Measurements from ENCODE around the gene PKNOX2.

PKNOX2 gene

GRCh38 chr11:125270106-125270505 is 105.6 kb downstream of the PKNOX2 start:
- H3K9me3 Mint-ChIP-seq: no peaks in the 10 kb centered on the region
- H3K4me1 Mint-ChIP-seq: no peaks in the 10 kb centered on the region
- H3K27me3 Mint-ChIP-seq: peaks cover 9 to 14% of the 10 kb centered on the region in 2 donors
- no peak overlapping the region for H3K4me3 Mint-ChIP-seq
- ATAC-seq (replicated peaks) (no peak), DNase-seq (no peak)
- no peaks in the 10 kb centered on the region for H3K36me3 Mint-ChIP-seq
- no peak overlapping the region for H3K27ac Mint-ChIP-seq

DNA sequence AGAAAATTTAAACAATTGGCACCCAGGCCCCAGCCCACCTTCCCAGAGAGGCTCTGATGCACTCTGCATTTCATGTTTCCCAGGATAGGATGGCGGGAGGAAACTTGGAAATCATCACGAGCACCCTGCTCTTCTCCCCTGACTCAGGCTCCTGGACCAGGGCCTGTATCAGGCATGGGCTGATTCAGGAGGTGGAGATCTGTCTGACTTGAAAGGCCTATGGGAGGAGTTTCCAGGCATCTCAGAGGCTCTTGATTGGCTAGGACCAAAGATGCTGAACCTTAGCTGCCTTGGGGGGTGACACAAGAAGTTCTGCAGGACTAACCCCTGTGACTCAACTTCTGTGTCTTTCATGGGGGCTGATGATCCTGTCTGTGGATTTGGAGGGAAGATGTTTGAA is 106.2 kb downstream of the PKNOX2 start:
- Mint-ChIP-seq H3K9me3 (no peaks in the 10 kb centered on the region), H3K27ac (no peak overlapping the region), H3K36me3 (no peaks in the 10 kb centered on the region), H3K4me3 (no peak overlapping the region), H3K27me3 (peaks cover 4 to 14% of the 10 kb centered on the region in 2 donors), H3K4me1 (no peaks in the 10 kb centered on the region)
- no peak for ATAC-seq (replicated peaks)
- DNase-seq: no peak

GRCh38 chr11:125271483-125272091 is 107.0 kb downstream of the PKNOX2 start:
- H3K9me3 Mint-ChIP-seq: no peaks in the 10 kb centered on the region
- H3K4me1 Mint-ChIP-seq: no peaks in the 10 kb centered on the region
- no peak overlapping the region for H3K27ac Mint-ChIP-seq
- ATAC-seq (replicated peaks) (no peak), DNase-seq (no peak)
- no peak overlapping the region for H3K4me3 Mint-ChIP-seq
- peaks cover 4 to 14% of the 10 kb centered on the region in 2 donors for H3K27me3 Mint-ChIP-seq
- H3K36me3 Mint-ChIP-seq: no peaks in the 10 kb centered on the region

- no peaks in the 10 kb centered on the region for H3K9me3 Mint-ChIP-seq
- DNase-seq (no peak), ATAC-seq (replicated peaks) (no peak)
- H3K36me3 Mint-ChIP-seq: no peaks in the 10 kb centered on the region
- H3K4me1 Mint-ChIP-seq: no peaks in the 10 kb centered on the region
- peaks cover 4 to 9% of the 10 kb centered on the region in 2 donors for H3K27me3 Mint-ChIP-seq
- H3K27ac Mint-ChIP-seq: no peak overlapping the region
- no peak overlapping the region for H3K4me3 Mint-ChIP-seq
Measured at GRCh38 chr11:125272092-125272491, 107.5 kb downstream of the PKNOX2 start.

DNA sequence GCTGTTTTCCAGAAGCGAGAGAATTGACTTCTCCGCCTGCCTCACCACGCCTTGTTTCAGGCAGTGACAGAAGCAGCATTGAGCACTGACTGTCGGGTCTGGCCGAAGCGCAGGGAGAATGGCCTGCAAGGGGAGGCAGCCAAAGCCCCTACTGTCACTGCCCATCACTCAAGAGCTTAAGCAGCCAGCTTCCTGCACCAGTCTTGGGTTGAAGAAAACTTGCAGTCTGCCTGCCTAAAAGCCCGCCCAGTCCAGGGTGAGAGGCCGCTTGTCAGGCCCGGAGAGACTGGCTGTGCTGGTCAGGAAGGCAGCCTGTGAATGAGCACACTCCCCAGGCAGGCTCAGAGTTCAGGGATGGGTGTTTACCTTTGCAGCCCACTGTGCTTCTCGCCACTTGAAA is 108.3 kb downstream of the PKNOX2 start:
- Mint-ChIP-seq H3K27ac (no peak overlapping the region), H3K36me3 (no peaks in the 10 kb centered on the region), H3K9me3 (no peaks in the 10 kb centered on the region), H3K4me3 (no peak overlapping the region), H3K27me3 (peaks cover under 1 to 2% of the 10 kb centered on the region in 2 donors), H3K4me1 (no peaks in the 10 kb centered on the region)
- DNase-seq (no peak), ATAC-seq (replicated peaks) (no peak)

DNA sequence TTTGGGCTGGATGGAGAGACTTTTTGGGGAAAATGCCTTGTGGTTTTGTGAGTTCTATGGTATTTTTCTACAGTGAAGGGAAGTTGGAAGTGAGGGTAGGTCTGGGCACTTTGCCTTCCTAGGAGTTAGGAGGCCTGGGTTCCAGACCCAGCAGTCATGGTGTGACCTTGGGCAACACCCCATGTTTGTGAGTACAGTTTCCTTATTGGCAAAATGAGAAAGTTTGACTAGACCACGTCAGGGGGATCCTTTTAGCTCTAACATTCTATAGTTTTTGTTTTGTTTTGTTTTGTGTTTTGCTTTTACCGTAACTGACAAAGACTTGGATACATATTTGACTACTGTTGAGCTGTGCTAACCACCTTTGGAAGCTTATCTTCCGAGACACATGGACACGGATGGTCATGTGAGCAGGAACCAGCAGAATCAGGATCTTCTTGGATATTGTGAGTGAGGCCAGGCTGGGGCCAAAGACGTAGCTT is 109.0 kb downstream of the PKNOX2 start:
- H3K4me1 Mint-ChIP-seq: no peaks in the 10 kb centered on the region
- DNase-seq (no peak), ATAC-seq (replicated peaks) (no peak)
- no peak overlapping the region for H3K27ac Mint-ChIP-seq
- H3K4me3 Mint-ChIP-seq: no peak overlapping the region
- no peaks in the 10 kb centered on the region for H3K27me3 Mint-ChIP-seq
- no peaks in the 10 kb centered on the region for H3K36me3 Mint-ChIP-seq
- H3K9me3 Mint-ChIP-seq: no peaks in the 10 kb centered on the region

GRCh38 chr11:125274309-125274708 is 109.8 kb downstream of the PKNOX2 start:
- Mint-ChIP-seq H3K36me3 (no peaks in the 10 kb centered on the region), H3K4me1 (no peaks in the 10 kb centered on the region), H3K27me3 (no peaks in the 10 kb centered on the region), H3K27ac (no peak overlapping the region), H3K9me3 (no peaks in the 10 kb centered on the region), H3K4me3 (no peak overlapping the region)
- no peak for ATAC-seq (replicated peaks)
- DNase-seq: no peak

DNA sequence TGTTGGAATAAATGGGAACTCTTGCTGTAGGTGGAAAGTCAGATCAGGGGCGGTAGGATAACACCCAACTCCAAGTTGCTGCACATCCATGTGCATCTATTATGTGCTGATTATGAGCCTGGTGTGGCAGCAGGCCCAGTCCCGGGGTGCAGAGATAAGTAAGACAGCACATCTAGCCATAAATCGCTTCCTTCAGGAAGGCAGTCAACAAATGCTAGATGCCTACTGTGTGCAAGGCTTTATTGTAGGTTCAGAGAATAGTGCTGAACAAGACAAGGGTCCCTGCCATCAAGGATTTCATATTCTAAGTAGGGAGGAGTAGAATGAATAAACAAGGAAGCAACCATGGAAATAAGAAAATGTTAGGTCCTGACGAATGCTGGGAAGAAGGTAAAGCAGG is 110.2 kb downstream of the PKNOX2 start:
- Mint-ChIP-seq H3K9me3 (no peaks in the 10 kb centered on the region), H3K36me3 (no peaks in the 10 kb centered on the region), H3K27me3 (no peaks in the 10 kb centered on the region), H3K27ac (no peak overlapping the region), H3K4me1 (no peaks in the 10 kb centered on the region), H3K4me3 (no peak overlapping the region)
- DNase-seq (no peak), ATAC-seq (replicated peaks) (no peak)

GRCh38 chr11:125275905-125276618 is 111.5 kb downstream of the PKNOX2 start:
- no peak overlapping the region for H3K27ac Mint-ChIP-seq
- no peaks in the 10 kb centered on the region for H3K4me1 Mint-ChIP-seq
- DNase-seq: no peak
- H3K27me3 Mint-ChIP-seq: no peaks in the 10 kb centered on the region
- ATAC-seq (replicated peaks): no peak
- H3K36me3 Mint-ChIP-seq: no peaks in the 10 kb centered on the region
- H3K4me3 Mint-ChIP-seq: no peak overlapping the region
- no peaks in the 10 kb centered on the region for H3K9me3 Mint-ChIP-seq

DNA sequence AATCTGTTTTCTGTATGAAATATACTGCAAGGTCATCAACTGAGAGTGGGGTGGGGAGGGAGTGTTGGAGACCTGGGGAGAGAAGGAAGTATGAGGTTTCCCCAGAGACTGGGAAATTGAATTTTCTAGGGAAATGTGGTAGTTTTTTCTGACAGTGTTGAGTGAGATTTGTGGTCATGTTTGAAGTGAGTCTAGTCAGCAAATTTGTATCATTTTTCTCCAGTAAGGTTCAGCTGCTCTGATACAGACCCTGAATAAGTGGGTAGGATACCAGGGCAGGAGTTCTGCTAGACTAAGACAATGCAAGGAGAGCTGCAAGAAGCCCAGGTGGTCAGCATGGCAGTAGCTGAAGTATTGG is 112.0 kb downstream of the PKNOX2 start:
- Mint-ChIP-seq H3K9me3 (no peaks in the 10 kb centered on the region), H3K36me3 (no peaks in the 10 kb centered on the region)

GRCh38 chr11:125279676-125280418 is 115.3 kb downstream of the PKNOX2 start:
- ATAC-seq (replicated peaks) (no peak), DNase-seq (no peak)
- H3K27me3 Mint-ChIP-seq: no peaks in the 10 kb centered on the region
- H3K27ac Mint-ChIP-seq: no peak overlapping the region
- H3K9me3 Mint-ChIP-seq: no peaks in the 10 kb centered on the region
- no peak overlapping the region for H3K4me3 Mint-ChIP-seq
- H3K4me1 Mint-ChIP-seq: no peaks in the 10 kb centered on the region
- no peaks in the 10 kb centered on the region for H3K36me3 Mint-ChIP-seq

More for the DNA sequence above, 112.0 kb downstream of the PKNOX2 start:
- Mint-ChIP-seq H3K4me3 (no peak overlapping the region), H3K27me3 (no peaks in the 10 kb centered on the region), H3K4me1 (no peaks in the 10 kb centered on the region), H3K27ac (no peak overlapping the region)
- DNase-seq (no peak), ATAC-seq (replicated peaks) (no peak)

- H3K9me3 Mint-ChIP-seq: no peaks in the 10 kb centered on the region
- ATAC-seq (replicated peaks) (no peak), DNase-seq (no peak)
- no peak overlapping the region for H3K4me3 Mint-ChIP-seq
- no peaks in the 10 kb centered on the region for H3K4me1 Mint-ChIP-seq
- no peaks in the 10 kb centered on the region for H3K36me3 Mint-ChIP-seq
- H3K27me3 Mint-ChIP-seq: no peaks in the 10 kb centered on the region
- no peak overlapping the region for H3K27ac Mint-ChIP-seq
Measured at GRCh38 chr11:125280646-125281045, 116.1 kb downstream of the PKNOX2 start.

GRCh38 chr11:125281831-125282595 is 117.5 kb downstream of the PKNOX2 start:
- no peaks in the 10 kb centered on the region for H3K27me3 Mint-ChIP-seq
- no peak overlapping the region for H3K27ac Mint-ChIP-seq
- H3K9me3 Mint-ChIP-seq: no peaks in the 10 kb centered on the region
- no peak overlapping the region for H3K4me3 Mint-ChIP-seq
- no peaks in the 10 kb centered on the region for H3K4me1 Mint-ChIP-seq
- DNase-seq: no peak
- no peak for ATAC-seq (replicated peaks)
- H3K36me3 Mint-ChIP-seq: no peaks in the 10 kb centered on the region

- H3K9me3 Mint-ChIP-seq: no peaks in the 10 kb centered on the region
- no peak overlapping the region for H3K27ac Mint-ChIP-seq
- no peaks in the 10 kb centered on the region for H3K36me3 Mint-ChIP-seq
- DNase-seq (no peak), ATAC-seq (replicated peaks) (no peak)
- H3K27me3 Mint-ChIP-seq: no peaks in the 10 kb centered on the region
- H3K4me3 Mint-ChIP-seq: no peak overlapping the region
- H3K4me1 Mint-ChIP-seq: no peaks in the 10 kb centered on the region
Measured at GRCh38 chr11:125282596-125282914, 118.0 kb downstream of the PKNOX2 start.
